HFFc6 (cell line): ENCODE measurements around the gene IFNG. TPM values are rescaled to one million over a fixed set of nuclear protein-coding genes. Genes with fewer than 3 reads are reported as not detected.

ENCODE experiments used
- DNase-seq: peaks from one replicate; pipeline ENCODE4 v3.0.0-alpha.2; 2018
- H3K27ac Mint-ChIP-seq: 2 replicates; pipeline ENCODE4 v1.8.0; 2020; ENCODE audit warnings: mild to moderate bottlenecking, mixed read lengths
- H3K27me3 Mint-ChIP-seq: 2 replicates; pipeline ENCODE4 v1.8.0; 2021; ENCODE audit warnings: mild to moderate bottlenecking, moderate library complexity, mixed read lengths; ENCODE audit not compliant: insufficient read depth
- H3K36me3 Mint-ChIP-seq: 2 replicates; pipeline ENCODE4 v1.8.0; 2021; ENCODE audit warnings: low read depth, mixed read lengths
- H3K4me1 Mint-ChIP-seq: 2 replicates; pipeline ENCODE4 v1.8.0; 2020; ENCODE audit warnings: low read depth, mixed read lengths
- H3K4me3 Mint-ChIP-seq: 2 replicates; pipeline ENCODE4 v1.8.0; 2020; ENCODE audit warnings: mild to moderate bottlenecking, moderate library complexity, mixed read lengths
- H3K9me3 Mint-ChIP-seq: 2 replicates; pipeline ENCODE4 v1.8.0; 2020; ENCODE audit warnings: mild to moderate bottlenecking, mixed read lengths
- CTCF ChIP-seq: fragments of 200-600 bp; sonication (generic); IDR thresholded peaks from 2 replicates; pipeline ENCODE4 v1.5.0; 2021; ENCODE audit warnings: antibody characterized with exemption, mild to moderate bottlenecking
- total RNA-seq, 6 experiments: library from RNA; stranded (reverse); fragmentation: NEBNext Ultra II Directional; extraction: Animal tissue kit (Norgen Biotek cat#: 25700); gene quantifications; 2 replicates in 1 of 6; 3 replicates in 5 of 6; pipeline ENCODE4 v1.2.3, GENCODE V29; 2021

IFNG gene
- total RNA-seq, 6 experiments from 2014 or later: not detected

GRCh38 chr12:68121143-68121542 is 38.4 kb downstream of the IFNG start:
- Mint-ChIP-seq H3K27me3 (no peaks in the 10 kb centered on the region), H3K4me3 (no peak overlapping the region), H3K9me3 (no peaks in the 10 kb centered on the region), H3K4me1 (no peaks in the 10 kb centered on the region), H3K36me3 (no peaks in the 10 kb centered on the region), H3K27ac (no peak overlapping the region)
- no peak for DNase-seq
- TF ChIP-seq CTCF: no peak

GRCh38 chr12:68119724-68120211 is 39.8 kb downstream of the IFNG start:
- Mint-ChIP-seq H3K27me3 (no peaks in the 10 kb centered on the region), H3K9me3 (no peaks in the 10 kb centered on the region), H3K4me3 (no peak overlapping the region), H3K27ac (no peak overlapping the region), H3K4me1 (no peaks in the 10 kb centered on the region), H3K36me3 (no peaks in the 10 kb centered on the region)
- no peak for DNase-seq
- no peak for TF ChIP-seq CTCF

GRCh38 chr12:68119250-68119649 is 40.3 kb downstream of the IFNG start:
- no peak for DNase-seq
- no peaks in the 10 kb centered on the region for H3K4me1 Mint-ChIP-seq

GRCh38 chr12:68118096-68118755 is 41.3 kb downstream of the IFNG start:
- Mint-ChIP-seq H3K4me1 (no peaks in the 10 kb centered on the region), H3K9me3 (no peaks in the 10 kb centered on the region), H3K27me3 (no peaks in the 10 kb centered on the region), H3K27ac (no peak overlapping the region), H3K4me3 (no peak overlapping the region), H3K36me3 (no peaks in the 10 kb centered on the region)
- no peak for DNase-seq
- TF ChIP-seq CTCF: no peak

More at GRCh38 chr12:68119250-68119649, 40.3 kb downstream of the IFNG start:
- H3K4me3 Mint-ChIP-seq: no peak overlapping the region
- no peaks in the 10 kb centered on the region for H3K36me3 Mint-ChIP-seq
- H3K27me3 Mint-ChIP-seq: no peaks in the 10 kb centered on the region
- TF ChIP-seq CTCF: no peak
- no peak overlapping the region for H3K27ac Mint-ChIP-seq
- no peaks in the 10 kb centered on the region for H3K9me3 Mint-ChIP-seq

DNA sequence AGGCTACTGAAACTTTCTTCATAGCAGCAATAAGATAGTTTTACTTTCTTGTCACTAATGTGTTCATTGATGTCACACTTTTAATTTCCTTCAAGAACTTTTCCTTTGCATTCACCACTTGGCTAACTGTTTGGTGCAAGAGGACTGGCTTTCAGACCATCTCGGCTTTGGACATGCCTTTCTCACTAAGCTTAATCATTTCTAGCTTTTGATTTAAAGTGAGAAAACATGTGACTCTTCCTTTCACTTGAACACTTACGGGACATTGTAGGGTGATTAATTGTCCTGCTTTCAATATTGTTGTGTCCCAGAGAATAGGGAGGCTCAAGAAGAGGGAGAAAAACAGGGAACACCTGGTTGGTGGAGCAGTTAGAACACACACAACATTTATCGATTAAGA is 41.9 kb downstream of the IFNG start:
- TF ChIP-seq CTCF: no peak
- no peak overlapping the region for H3K27ac Mint-ChIP-seq
- no peaks in the 10 kb centered on the region for H3K36me3 Mint-ChIP-seq

More for the DNA sequence above, 41.9 kb downstream of the IFNG start:
- no peaks in the 10 kb centered on the region for H3K9me3 Mint-ChIP-seq
- DNase-seq: no peak
- H3K4me1 Mint-ChIP-seq: no peaks in the 10 kb centered on the region
- no peaks in the 10 kb centered on the region for H3K27me3 Mint-ChIP-seq
- H3K4me3 Mint-ChIP-seq: no peak overlapping the region
